Fibroblast of lung (primary cell): ENCODE data around the gene PEF1. TPM values are rescaled to one million over a fixed set of nuclear protein-coding genes. Genes with fewer than 3 reads are reported as not detected.

ENCODE experiments used
- DNase-seq, 2 donors: peaks; one replicate each; pipeline versions ENCODE4 v3.0.0 to v3.0.0-alpha.2; 2010; ENCODE audit warnings: low read depth in 2 of 2
- H2AFZ ChIP-seq: 2 replicates; pipeline ENCODE4 v1.5.1; 2012; ENCODE audit warnings: low read length, control low read depth, inconsistent platforms
- H3K27ac ChIP-seq: 2 replicates; pipeline ENCODE4 v1.5.1; 2011; ENCODE audit warnings: low read length, control low read depth; ENCODE audit not compliant: insufficient read depth
- H3K27me3 ChIP-seq: 2 replicates; pipeline ENCODE4 v1.5.1; 2011; ENCODE audit warnings: mild to moderate bottlenecking, low read length; ENCODE audit not compliant: control insufficient read depth, insufficient read depth
- H3K36me3 ChIP-seq: 2 replicates; pipeline ENCODE4 v1.5.1; 2011; ENCODE audit warnings: low read length; ENCODE audit not compliant: control insufficient read depth, insufficient read depth
- H3K4me1 ChIP-seq: 2 replicates; pipeline ENCODE4 v1.5.1; 2011; ENCODE audit warnings: low read length; ENCODE audit not compliant: control insufficient read depth, insufficient read depth; ENCODE audit errors: extremely low read depth
- H3K4me2 ChIP-seq: 2 replicates; pipeline ENCODE4 v1.5.1; 2011; ENCODE audit warnings: low read length, control low read depth; ENCODE audit not compliant: insufficient read depth; ENCODE audit errors: extremely low read depth
- H3K4me3 ChIP-seq, 4 experiments: fragments of 200-600 bp in 1 of 4; sonication (generic) in 1 of 4; replicated peaks in 1 of 4; 2 replicates each; pipeline ENCODE4 v1.5.1; 2011 to 2016; ENCODE audit warnings: low read length in 4 of 4, low read depth in 3 of 4, mild to moderate bottlenecking in 3 of 4, control low read depth in 2 of 4, inconsistent platforms in 1 of 4, mixed read lengths in 1 of 4; ENCODE audit not compliant: insufficient read depth in 1 of 4; ENCODE audit errors: control extremely low read depth in 1 of 4
- H3K79me2 ChIP-seq: 2 replicates; pipeline ENCODE4 v1.5.1; 2012; ENCODE audit warnings: mild to moderate bottlenecking, low read length, inconsistent platforms; ENCODE audit not compliant: control insufficient read depth, insufficient read depth
- H3K9ac ChIP-seq: 2 replicates; pipeline ENCODE4 v1.5.1; 2011; ENCODE audit warnings: mild to moderate bottlenecking, low read length, control low read depth; ENCODE audit not compliant: insufficient read depth
- H3K9me3 ChIP-seq: 2 replicates; pipeline ENCODE4 v1.5.1; 2012; ENCODE audit warnings: low read depth, low read length; ENCODE audit not compliant: control insufficient read depth, insufficient read depth
- H4K20me1 ChIP-seq: 2 replicates; pipeline ENCODE4 v1.5.1; 2011; ENCODE audit warnings: low read length; ENCODE audit not compliant: control insufficient read depth, insufficient read depth; ENCODE audit errors: extremely low read depth
- CTCF ChIP-seq, 2 donors: IDR thresholded peaks in 1 of 2; conservative IDR thresholded peaks in 1 of 2; 1 replicate in 1 of 2; 2 replicates in 1 of 2; pipeline ENCODE4 v1.5.1; 2011 to 2012; ENCODE audit warnings: low read length in 2 of 2, control low read depth in 1 of 2, inconsistent platforms in 1 of 2, low read depth in 1 of 2, mild to moderate bottlenecking in 1 of 2
- EZH2 ChIP-seq: IDR thresholded peaks from 2 replicates; pipeline ENCODE4 v1.5.1; 2012; ENCODE audit warnings: low read length, control low read depth, mild to moderate bottlenecking; ENCODE audit errors: missing control alignments
- polyA plus RNA-seq, 2 donors: library from polyadenylated mRNA; depleted of rRNA in 1 of 2; stranded (reverse) in 1 of 2; unstranded in 1 of 2; fragments of >200 nt; gene quantifications; 2 replicates each; pipeline ENCODE4 v1.2.1, GENCODE V29; 2011 to 2012; ENCODE audit warnings: missing spikeins in 1 of 2
- total RNA-seq: library from RNA; depleted of rRNA; stranded (reverse); fragments of >200 nt; gene quantifications from 2 replicates; pipeline ENCODE4 v1.2.1, GENCODE V29; 2014

Gene PEF1
- total and polyA plus RNA-seq, 2 donors (not counting 1 experiment from before 2014, with no cell fraction given), result 72.9 to 78.1 TPM

- peaks cover 3% of the 10 kb centered on the region for H3K4me1 ChIP-seq
- no peak for DNase-seq
- H3K4me2 ChIP-seq, result no peak overlapping the region
- no peak for TF ChIP-seq CTCF (conservative IDR thresholded peaks at IDR 0.05 in 1 of 2, IDR thresholded peaks at IDR 0.05 in 1 of 2; ENCODE audit: low read depth in 1 of 2, low read length in 2 of 2)
- no peak for TF ChIP-seq EZH2
- H3K36me3 ChIP-seq, result peaks cover 24% of the 10 kb centered on the region
- H3K9ac ChIP-seq, result no peak overlapping the region
- no peak overlapping the region for H3K4me3 ChIP-seq
- no peak overlapping the region for H3K27ac ChIP-seq
- no peak overlapping the region for H2AFZ ChIP-seq
- no peaks in the 10 kb centered on the region for H3K9me3 ChIP-seq
- no peaks in the 10 kb centered on the region for H4K20me1 ChIP-seq
- no peaks in the 10 kb centered on the region for H3K27me3 ChIP-seq
- H3K79me2 ChIP-seq, result no peaks in the 10 kb centered on the region
Observed at GRCh38 chr1:31662463-31662862, 17.8 kb upstream of the PEF1 start.

GRCh38 chr1:31661856-31662255 is 17.2 kb upstream of the PEF1 start:
- Histone ChIP-seq H3K4me1 (peaks cover 3% of the 10 kb centered on the region), H3K4me3 (no peak overlapping the region), H3K4me2 (no peak overlapping the region), H3K79me2 (no peaks in the 10 kb centered on the region), H3K9me3 (no peaks in the 10 kb centered on the region), H4K20me1 (no peaks in the 10 kb centered on the region), H2AFZ (no peak overlapping the region), H3K9ac (no peak overlapping the region), H3K27me3 (no peaks in the 10 kb centered on the region), H3K27ac (no peak overlapping the region), H3K36me3 (peaks cover 25% of the 10 kb centered on the region)
- DNase-seq, result no peak
- TF ChIP-seq EZH2, result no peak
- no peak for TF ChIP-seq CTCF (conservative IDR thresholded peaks at IDR 0.05 in 1 of 2, IDR thresholded peaks at IDR 0.05 in 1 of 2; ENCODE audit: low read depth in 1 of 2, low read length in 2 of 2)

- Histone ChIP-seq H3K4me3 (no peak overlapping the region), H3K27ac (no peak overlapping the region), H3K9me3 (no peaks in the 10 kb centered on the region), H2AFZ (no peak overlapping the region), H3K79me2 (no peaks in the 10 kb centered on the region), H4K20me1 (no peaks in the 10 kb centered on the region), H3K4me1 (no peaks in the 10 kb centered on the region), H3K9ac (no peak overlapping the region), H3K4me2 (no peak overlapping the region), H3K27me3 (no peaks in the 10 kb centered on the region), H3K36me3 (peaks cover 23% of the 10 kb centered on the region)
- no peak for DNase-seq
- TF ChIP-seq CTCF (conservative IDR thresholded peaks at IDR 0.05 in 1 of 2, IDR thresholded peaks at IDR 0.05 in 1 of 2; ENCODE audit: low read depth in 1 of 2, low read length in 2 of 2) (no peak), EZH2 (no peak)
Observed at GRCh38 chr1:31660871-31661455, 16.3 kb upstream of the PEF1 start.
